MG63 (cell line): ENCODE results near the gene FAM227B. TPM values are rescaled to one million over a fixed set of nuclear protein-coding genes. Genes with fewer than 3 reads are reported as not detected.
"Not testable (repeated sequence)": the region's sequence is repeated elsewhere in the genome, so short reads cannot be mapped to it uniquely, and the experiment has no call there.

Source experiments
- DNase-seq: peaks from one replicate; pipeline ENCODE4 v3.0.0-alpha.2; 2020
- H3K27me3 ChIP-seq: fragments of 250-450 bp; sonication (Bioruptor Pico); 2 replicates; pipeline ENCODE4 v1.5.1; 2020; ENCODE audit warnings: mild to moderate bottlenecking, moderate library complexity
- H3K36me3 ChIP-seq: fragments of 250-450 bp; sonication (Bioruptor Pico); 2 replicates; pipeline ENCODE4 v1.5.1; 2020; ENCODE audit warnings: mild to moderate bottlenecking, moderate library complexity
- H3K4me3 ChIP-seq: fragments of 250-450 bp; sonication (Bioruptor Pico); 2 replicates; pipeline ENCODE4 v1.5.1; 2020; ENCODE audit warnings: mild to moderate bottlenecking, moderate library complexity
- H3K9me3 ChIP-seq: fragments of 250-450 bp; sonication (Bioruptor Pico); 2 replicates; pipeline ENCODE4 v1.5.1; 2020; ENCODE audit warnings: mild to moderate bottlenecking, moderate library complexity
- total RNA-seq: library from RNA; depleted of rRNA; stranded (reverse); fragments of >200 nt; shearing (Covaris generic); gene quantifications from 2 replicates; pipeline ENCODE4 v1.2.3, GENCODE V29; 2014; ENCODE audit warnings: low replicate concordance

Gene FAM227B
- total RNA-seq, 1 experiment from 2014 or later, result 2.8 TPM

DNA sequence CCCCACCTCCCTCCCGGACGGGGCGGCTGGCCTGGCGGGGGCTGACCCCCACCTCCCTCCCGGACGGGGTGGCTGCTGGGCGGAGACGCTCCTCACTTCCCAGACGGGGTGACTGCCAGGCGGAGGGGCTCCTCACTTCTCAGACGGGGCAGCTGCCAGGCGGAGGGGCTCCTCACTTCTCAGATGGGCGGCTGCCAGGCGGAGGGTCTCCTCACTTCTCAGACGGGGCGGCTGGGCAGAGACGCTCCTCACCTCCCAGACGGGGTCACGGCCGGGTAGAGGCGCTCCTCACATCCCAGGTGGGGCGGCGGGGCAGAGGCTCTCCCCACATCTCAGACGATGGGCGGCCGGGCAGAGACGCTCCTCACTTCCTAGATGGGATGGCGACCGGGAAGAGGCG is 70.3 kb downstream of the FAM227B start:
- H3K4me3 ChIP-seq, result not testable (repeated sequence)

DNA sequence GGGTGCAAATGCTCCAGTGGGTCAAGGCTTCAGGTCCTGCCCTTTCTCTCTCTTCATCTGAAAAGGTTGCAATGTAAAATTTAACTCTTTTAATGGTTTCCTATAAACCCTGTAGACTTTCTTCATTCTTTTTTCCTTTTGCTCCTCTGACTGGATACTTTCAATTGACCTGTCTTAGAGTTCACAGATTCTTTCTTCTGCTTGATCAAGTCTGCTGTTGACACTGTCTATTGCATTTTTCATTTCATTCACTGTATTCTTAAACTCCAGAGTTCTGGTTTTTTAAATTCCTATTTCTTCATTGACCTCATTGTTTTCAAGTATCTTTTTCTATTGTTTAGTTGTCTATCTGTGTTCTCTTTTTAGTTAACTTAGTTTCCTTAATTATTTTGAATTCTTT is 82.1 kb downstream of the FAM227B start:
- Histone ChIP-seq H3K4me3 (no peak overlapping the region), H3K9me3 (peaks cover 19% of the 10 kb centered on the region), H3K36me3 (no peaks in the 10 kb centered on the region), H3K27me3 (no peaks in the 10 kb centered on the region)
- no peak for DNase-seq

More for the DNA sequence above, 70.3 kb downstream of the FAM227B start:
- not testable (repeated sequence) for H3K36me3 ChIP-seq, H3K9me3 ChIP-seq, H3K27me3 ChIP-seq, DNase-seq

DNA sequence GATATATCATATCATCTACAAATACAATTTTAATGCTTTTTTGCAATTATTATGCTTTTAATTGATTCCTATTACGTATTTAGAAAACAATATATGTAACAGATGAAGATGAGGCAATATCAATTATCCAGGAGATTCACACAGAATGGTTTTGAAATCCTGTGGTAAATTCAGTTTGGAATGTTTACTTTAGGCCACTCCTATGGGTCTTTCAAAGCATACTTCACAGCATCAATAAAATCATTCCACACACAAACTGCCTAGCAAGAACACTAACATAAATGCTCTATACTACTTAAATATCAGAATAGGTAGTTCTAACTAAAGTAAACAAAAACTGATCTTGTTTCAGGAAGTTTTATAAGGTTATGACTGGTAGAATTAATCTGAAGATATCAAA is 90.5 kb downstream of the FAM227B start:
- Histone ChIP-seq H3K36me3 (no peaks in the 10 kb centered on the region), H3K9me3 (peaks cover 10% of the 10 kb centered on the region), H3K4me3 (no peak overlapping the region), H3K27me3 (no peaks in the 10 kb centered on the region)
- no peak for DNase-seq

DNA sequence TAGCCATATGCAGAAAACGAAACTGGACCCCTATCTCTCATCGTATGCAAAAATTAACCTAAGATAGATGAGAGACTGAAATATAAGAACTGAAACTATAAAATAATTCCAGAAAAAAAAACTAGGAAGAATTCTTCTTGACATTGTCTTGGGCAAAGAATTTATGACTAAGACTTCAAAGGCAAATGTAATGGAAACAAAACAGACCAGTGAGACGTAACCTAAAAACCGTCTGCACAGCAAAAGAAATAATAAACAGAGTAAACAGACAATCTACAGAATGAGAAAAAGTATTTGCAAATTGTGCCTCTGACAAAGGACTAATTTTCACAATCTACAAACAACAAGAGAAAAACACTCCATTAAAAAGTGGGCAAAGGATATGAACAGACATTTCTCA is 92.3 kb downstream of the FAM227B start:
- H3K27me3 ChIP-seq, result no peaks in the 10 kb centered on the region
- H3K4me3 ChIP-seq, result no peak overlapping the region
- DNase-seq, result no peak
- no peaks in the 10 kb centered on the region for H3K36me3 ChIP-seq
- H3K9me3 ChIP-seq, result peaks cover 7% of the 10 kb centered on the region

DNA sequence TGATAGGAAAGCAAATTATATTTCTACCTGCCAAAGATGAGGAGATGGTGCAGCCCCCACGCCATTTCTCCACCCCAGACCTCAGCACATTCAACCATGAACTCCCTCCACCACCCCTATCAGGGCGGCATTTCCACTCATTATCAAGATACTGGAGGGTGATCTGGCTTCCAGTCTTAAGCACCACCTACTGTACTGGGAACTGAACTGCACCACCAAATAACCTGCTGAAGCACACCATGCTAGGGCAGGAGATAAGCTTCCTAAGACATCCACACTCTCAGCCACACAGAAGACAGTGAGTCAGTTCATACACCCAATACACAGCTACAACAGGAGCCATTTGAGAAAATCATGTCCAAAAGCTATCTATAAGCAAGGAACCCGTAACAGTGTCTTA is 98.8 kb downstream of the FAM227B start:
- H3K4me3 ChIP-seq, result no peak overlapping the region
- no peaks in the 10 kb centered on the region for H3K27me3 ChIP-seq
- H3K9me3 ChIP-seq, result peaks cover 13% of the 10 kb centered on the region
- H3K36me3 ChIP-seq, result no peaks in the 10 kb centered on the region
- DNase-seq, result no peak

DNA sequence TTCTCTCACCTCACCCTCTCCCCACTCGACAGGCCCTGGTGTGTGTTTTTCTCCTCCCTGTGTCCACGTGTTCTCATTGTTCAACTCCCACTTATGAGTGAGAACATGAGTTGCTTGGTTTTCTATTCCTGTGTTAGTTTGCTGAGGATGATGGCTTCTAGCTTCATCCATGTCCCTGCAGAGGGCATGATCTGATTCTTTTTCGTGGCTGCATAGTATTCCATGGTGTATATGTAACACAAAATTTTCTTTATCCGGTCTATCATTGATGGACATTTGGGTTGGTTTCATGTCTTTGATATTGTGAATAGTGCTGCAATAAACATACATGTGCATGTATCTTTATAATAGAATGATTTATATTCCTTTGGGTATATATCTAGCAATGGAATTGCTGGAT is 107.9 kb downstream of the FAM227B start:
- H3K4me3 ChIP-seq, result not testable (repeated sequence)

DNA sequence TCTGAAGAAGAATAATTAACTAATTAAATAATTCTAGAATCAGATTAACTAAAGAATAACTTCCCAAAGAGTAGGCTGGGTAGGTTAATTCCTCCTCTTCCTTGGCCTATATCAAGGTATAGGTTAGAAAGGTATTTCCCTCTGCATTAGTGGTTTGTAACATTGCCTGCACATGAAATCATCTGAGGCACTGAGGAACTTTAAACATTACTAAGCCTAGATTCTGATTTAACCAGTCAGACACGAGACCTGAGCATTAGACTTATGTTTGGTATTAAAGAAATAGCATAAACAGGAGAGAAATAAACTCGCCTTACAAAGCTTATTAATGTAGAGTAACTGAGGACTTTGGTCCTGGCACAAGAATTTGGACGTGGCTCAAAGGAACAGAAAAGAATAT is 113.4 kb downstream of the FAM227B start:
- Histone ChIP-seq H3K36me3 (no peaks in the 10 kb centered on the region), H3K27me3 (no peaks in the 10 kb centered on the region), H3K9me3 (peaks cover 4% of the 10 kb centered on the region; the same call in 1 of the 2 replicates), H3K4me3 (no peak overlapping the region)
- no peak for DNase-seq

More for the DNA sequence above, 107.9 kb downstream of the FAM227B start:
- not testable (repeated sequence) for H3K36me3 ChIP-seq, DNase-seq, H3K9me3 ChIP-seq, H3K27me3 ChIP-seq

DNA sequence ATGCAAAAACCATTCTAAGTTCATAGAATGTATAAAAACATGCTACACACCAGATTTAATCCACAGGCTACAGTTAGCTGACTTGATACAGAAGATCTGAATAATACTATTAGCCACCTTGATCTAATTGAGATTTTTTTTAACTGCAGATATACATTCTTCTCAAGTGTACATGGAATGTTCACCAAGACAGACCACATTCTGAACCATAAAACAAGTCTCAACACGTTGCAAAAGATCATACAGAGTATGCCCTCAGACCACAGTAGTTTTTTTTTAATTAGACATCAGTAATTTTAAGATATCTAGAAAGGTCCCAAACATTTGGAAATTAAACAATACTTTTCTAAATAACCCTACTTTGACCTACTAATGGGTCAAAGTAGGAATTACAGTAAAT is 114.3 kb downstream of the FAM227B start:
- no peak for DNase-seq
- Histone ChIP-seq H3K4me3 (no peak overlapping the region), H3K36me3 (no peaks in the 10 kb centered on the region), H3K9me3 (peaks cover 10% of the 10 kb centered on the region), H3K27me3 (no peaks in the 10 kb centered on the region)

DNA sequence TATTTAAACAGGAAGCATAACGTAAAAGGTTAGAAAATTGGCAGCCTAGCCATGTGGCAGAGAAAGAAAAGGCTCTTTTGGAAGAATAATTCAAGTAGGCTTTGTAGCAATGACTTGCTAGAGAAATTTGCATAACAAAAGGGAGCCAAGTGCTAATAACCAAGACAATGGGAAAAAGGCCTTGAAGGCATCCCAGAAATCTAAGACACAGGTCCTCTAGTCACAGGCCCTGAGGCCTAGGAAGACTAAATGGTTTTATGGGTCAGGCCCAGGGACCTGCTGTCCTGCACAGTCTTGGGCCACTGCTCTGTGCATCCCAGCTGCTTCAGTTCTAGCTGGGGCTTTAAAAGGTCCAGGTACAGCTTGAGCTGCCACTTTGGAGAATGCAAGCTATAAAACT is 119.0 kb downstream of the FAM227B start:
- DNase-seq, result no peak
- Histone ChIP-seq H3K9me3 (peaks cover 10% of the 10 kb centered on the region), H3K27me3 (no peaks in the 10 kb centered on the region), H3K36me3 (no peaks in the 10 kb centered on the region), H3K4me3 (no peak overlapping the region)

DNA sequence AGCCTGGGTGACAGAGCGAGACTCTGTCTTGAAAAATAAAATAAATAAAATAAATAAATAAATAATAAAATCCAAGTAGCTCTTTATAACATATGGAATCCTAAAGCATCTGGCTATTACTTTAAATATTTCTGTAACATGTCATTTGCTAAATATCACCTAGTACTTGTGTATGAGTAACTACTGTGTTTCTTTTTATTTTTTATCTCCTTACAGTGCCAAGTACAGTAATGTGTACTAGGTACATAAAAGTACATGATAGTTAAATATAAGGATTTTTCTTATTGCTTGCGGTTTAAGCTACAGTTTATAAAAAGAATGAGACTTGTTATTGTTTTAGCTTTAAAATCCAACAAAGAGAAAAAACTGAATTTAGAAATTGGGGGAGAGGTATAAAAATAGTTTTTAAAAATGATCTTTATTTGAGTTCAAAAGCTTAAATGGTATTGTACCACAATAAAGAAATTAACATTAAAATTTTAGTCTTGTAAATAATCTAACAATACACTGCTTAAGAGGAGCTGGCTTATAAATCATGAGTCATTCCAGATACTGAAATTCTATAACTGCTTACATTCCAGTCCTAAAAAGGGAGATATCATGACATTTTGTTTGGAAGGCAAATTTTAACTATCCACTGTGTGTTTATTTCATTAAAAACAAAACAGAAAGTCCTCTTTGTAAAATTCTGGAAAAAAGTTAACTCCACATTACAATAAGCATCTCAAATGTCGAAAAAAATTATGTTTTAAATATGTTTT is 124.4 kb downstream of the FAM227B start:
- no peaks in the 10 kb centered on the region for H3K27me3 ChIP-seq
- H3K36me3 ChIP-seq, result no peaks in the 10 kb centered on the region
- H3K9me3 ChIP-seq, result no peaks in the 10 kb centered on the region; the same call in 1 of the 2 replicates
- DNase-seq, result no peak
- no peak overlapping the region for H3K4me3 ChIP-seq

DNA sequence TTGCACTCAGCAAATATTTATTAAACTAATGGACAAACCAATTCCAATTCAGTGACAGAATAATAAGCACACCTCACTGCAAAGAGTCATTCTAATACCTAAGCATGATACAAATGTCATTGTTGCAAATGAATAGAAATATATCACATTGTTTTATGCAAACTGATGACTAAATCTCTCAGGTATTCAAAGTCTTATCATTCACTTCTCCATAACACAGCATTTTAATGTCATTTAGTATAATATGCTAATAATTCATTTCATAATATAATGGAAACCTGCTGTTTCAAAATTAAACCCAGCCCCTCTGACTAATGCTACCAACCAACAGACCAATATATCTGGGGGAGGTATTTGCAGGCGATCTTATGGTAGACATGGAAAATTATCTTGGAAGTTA is 125.8 kb downstream of the FAM227B start:
- Histone ChIP-seq H3K36me3 (no peaks in the 10 kb centered on the region; the same call in 1 of the 2 replicates), H3K9me3 (no peaks in the 10 kb centered on the region; the same call in 1 of the 2 replicates), H3K4me3 (no peak overlapping the region), H3K27me3 (no peaks in the 10 kb centered on the region)
- no peak for DNase-seq

DNA sequence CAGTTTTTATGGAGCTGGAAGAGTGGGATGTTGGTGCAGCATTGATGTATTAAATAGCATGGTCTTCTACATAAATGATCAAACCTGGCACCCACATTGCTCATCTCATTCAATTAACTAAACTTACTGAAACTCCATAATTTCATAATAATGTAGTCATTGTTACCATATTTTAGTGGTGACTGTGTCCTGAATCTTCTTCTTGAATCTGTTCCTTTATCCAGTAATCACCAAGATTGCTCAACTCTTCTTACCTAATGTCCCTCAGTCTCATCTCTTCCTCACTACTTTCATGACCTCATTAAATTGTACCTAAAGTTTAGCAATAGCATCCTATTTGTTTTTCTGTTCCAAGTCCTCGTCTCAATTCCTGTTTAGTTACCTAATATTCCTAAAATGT is 127.8 kb downstream of the FAM227B start:
- Histone ChIP-seq H3K36me3 (peaks cover 7% of the 10 kb centered on the region), H3K27me3 (no peaks in the 10 kb centered on the region), H3K4me3 (no peak overlapping the region), H3K9me3 (no peaks in the 10 kb centered on the region; the same call in 1 of the 2 replicates)
- DNase-seq, result no peak

DNA sequence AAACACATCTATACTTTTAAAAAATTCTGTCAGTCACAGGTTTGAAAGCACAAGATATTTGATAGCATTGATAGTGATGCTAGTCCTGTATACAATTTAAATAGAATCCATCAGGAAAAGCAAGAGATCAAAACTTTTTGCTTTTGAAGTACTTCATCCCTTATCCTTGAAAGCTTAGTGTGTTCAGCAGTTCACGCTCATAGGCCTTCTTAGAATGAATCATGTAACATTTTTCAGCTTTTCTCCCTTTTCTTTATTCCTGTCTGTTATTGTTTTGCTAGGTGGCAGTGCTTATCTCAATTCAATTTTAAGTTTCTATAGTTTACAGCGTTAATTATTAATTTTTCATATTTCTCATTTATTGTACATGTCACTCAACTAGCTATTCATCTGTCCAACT is 128.5 kb downstream of the FAM227B start:
- Histone ChIP-seq H3K27me3 (no peaks in the 10 kb centered on the region), H3K36me3 (peaks cover 7% of the 10 kb centered on the region), H3K4me3 (no peak overlapping the region), H3K9me3 (no peaks in the 10 kb centered on the region)
- no peak for DNase-seq

DNA sequence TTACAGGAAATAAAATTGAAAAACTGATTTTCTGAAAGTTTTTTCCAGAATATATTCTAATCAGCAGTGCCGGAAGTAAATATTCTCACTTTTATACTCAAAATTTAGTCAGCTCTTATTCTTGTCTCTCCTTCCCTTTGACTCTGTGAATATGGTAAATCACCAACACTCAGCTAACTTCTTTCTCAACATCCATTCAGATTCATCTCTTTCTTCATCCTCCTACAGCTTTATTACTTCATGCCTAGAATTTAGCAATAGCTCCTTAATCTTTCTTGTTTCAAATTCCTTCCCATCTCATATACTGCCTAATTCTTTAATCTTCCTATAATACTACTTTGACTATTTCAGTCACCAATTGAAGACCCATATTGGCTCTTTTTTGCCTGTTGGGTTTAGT is 129.7 kb downstream of the FAM227B start:
- Histone ChIP-seq H3K27me3 (no peaks in the 10 kb centered on the region), H3K9me3 (no peaks in the 10 kb centered on the region), H3K4me3 (no peak overlapping the region), H3K36me3 (peaks cover 15% of the 10 kb centered on the region)
- no peak for DNase-seq

DNA sequence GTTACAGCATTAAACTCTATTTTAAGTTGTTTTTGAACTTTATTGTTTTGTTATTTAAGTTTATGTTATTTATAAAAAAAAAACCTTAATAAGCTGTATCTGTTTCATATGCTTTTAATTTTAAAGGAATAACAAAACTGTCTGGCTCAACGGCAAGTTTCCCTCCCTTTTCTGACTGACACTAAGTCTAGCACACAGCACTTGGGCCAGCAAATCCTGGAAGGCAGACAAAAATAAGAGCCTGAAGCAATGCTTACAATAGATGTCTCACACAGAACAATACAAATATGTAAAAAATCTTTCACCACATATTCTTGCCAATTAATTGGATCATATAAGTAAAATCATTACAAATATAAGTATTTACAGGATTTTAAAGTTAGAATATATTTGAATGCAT is 135.2 kb downstream of the FAM227B start:
- DNase-seq, result peak; percentile 71
- H3K36me3 ChIP-seq, result peaks cover 34% of the 10 kb centered on the region
- not testable (repeated sequence) for H3K27me3 ChIP-seq, H3K9me3 ChIP-seq, H3K4me3 ChIP-seq

DNA sequence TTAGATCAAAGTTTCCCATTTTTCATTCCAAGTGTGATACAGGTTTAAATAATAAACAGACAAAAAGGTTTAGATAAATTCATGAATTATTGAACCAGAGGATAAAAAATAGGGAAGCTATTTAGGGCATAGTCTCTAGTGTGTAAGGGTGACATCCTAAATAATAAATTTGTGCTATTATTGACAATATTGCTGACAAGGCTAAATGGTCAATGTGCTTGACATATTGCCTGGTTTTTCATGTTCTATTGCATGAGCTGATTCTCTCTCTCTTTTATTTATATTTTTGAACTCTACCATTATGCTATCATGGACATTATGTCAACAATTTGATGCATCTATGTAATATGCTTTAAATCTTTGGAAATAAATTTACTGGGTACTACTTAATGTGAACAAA is 141.6 kb downstream of the FAM227B start:
- H3K4me3 ChIP-seq, H3K9me3 ChIP-seq, H3K27me3 ChIP-seq, DNase-seq: not testable (repeated sequence)
- H3K36me3 ChIP-seq, result peaks cover 17% of the 10 kb centered on the region

DNA sequence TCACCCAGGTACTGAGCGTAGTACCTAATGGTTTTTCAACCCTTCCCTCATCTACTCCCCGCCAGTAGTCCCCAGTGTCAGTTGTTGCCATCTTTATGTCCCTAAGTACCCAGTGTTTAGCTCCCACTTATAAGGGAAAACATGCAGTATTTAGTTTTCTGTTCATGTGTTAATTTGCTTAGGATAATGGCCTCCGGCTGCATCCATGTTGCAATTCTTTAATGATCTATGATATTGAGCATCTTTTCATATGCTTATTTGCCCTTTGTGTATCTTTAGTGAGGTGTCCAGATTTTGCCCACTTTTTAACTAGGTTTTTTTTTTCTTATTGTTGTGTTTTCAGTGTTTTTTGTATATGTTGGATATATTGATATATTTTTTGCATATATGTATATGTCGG is 142.6 kb downstream of the FAM227B start:
- H3K9me3 ChIP-seq, DNase-seq, H3K4me3 ChIP-seq, H3K27me3 ChIP-seq: not testable (repeated sequence)
- H3K36me3 ChIP-seq, result peaks cover 13% of the 10 kb centered on the region

DNA sequence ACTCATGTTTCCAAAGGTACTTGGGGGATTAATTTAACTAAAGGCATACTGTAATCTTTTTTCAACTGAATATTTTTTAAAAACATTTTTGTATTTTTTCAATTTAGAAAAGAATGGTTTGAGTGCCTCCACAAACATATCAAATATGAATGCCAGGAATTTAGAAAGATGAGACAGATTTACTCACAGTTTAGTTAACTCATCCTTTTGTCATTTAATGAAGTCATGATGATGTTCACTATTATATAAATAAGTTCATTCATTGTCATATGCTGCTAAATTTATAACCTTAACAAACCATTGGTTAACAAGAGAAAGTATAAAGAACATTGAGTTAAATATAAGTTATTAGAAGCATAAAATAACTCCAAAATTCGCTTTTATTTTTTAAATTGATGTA is 147.6 kb downstream of the FAM227B start:
- Histone ChIP-seq H3K36me3 (peaks cover 20% of the 10 kb centered on the region), H3K4me3 (no peak overlapping the region)

More for the DNA sequence above, 147.6 kb downstream of the FAM227B start:
- no peak for DNase-seq
- Histone ChIP-seq H3K9me3 (no peaks in the 10 kb centered on the region), H3K27me3 (no peaks in the 10 kb centered on the region)
